Bronchial epithelial cell (primary cell): Measurements from ENCODE around the gene GMPPB. TPM values are rescaled to one million over a fixed set of nuclear protein-coding genes. Genes with fewer than 3 reads are reported as not detected.
A peak's percentile ranks its signal among the peaks of the same experiment; 100 is the strongest.
"Not testable (repeated sequence)": the region's sequence is repeated elsewhere in the genome, so short reads cannot be mapped to it uniquely, and the experiment has no call there.

ENCODE experiments used
- DNase-seq: peaks from one replicate; pipeline ENCODE4 v3.0.0-alpha.2; 2010; ENCODE audit warnings: low read depth
- FAIRE-seq: peaks from 2 replicates; lab custom pipeline; 2011; peaks lifted over from hg19 to GRCh38; lab: Jason Lieb, UNC
- H3K27me3 ChIP-seq: 2 replicates; pipeline ENCODE4 v1.5.1; 2011; ENCODE audit warnings: low read length; ENCODE audit not compliant: control insufficient read depth, insufficient read depth
- H3K36me3 ChIP-seq: 2 replicates; pipeline ENCODE4 v1.5.1; 2011; ENCODE audit warnings: low read length; ENCODE audit not compliant: control insufficient read depth, insufficient read depth
- H3K4me3 ChIP-seq: 2 replicates; pipeline ENCODE4 v1.5.1; 2011; ENCODE audit warnings: mild to moderate bottlenecking, low read depth, low read length, control low read depth
- total RNA-seq: library from RNA; depleted of rRNA; stranded (reverse); fragments of >200 nt; gene quantifications from 2 replicates; pipeline ENCODE4 v1.2.1, GENCODE V29; 2014
- TF ChIP-seq, protein P1 (sequence below): IDR thresholded peaks from 2 replicates; pipeline ENCODE4 v1.5.1; 2011; ENCODE audit warnings: mild to moderate bottlenecking, moderate library complexity, low read length, control low read depth, inconsistent platforms; ENCODE audit not compliant: insufficient read depth, severe bottlenecking

Gene GMPPB
- total RNA-seq, 1 donor from 2014 or later, result 57.7 TPM

DNA sequence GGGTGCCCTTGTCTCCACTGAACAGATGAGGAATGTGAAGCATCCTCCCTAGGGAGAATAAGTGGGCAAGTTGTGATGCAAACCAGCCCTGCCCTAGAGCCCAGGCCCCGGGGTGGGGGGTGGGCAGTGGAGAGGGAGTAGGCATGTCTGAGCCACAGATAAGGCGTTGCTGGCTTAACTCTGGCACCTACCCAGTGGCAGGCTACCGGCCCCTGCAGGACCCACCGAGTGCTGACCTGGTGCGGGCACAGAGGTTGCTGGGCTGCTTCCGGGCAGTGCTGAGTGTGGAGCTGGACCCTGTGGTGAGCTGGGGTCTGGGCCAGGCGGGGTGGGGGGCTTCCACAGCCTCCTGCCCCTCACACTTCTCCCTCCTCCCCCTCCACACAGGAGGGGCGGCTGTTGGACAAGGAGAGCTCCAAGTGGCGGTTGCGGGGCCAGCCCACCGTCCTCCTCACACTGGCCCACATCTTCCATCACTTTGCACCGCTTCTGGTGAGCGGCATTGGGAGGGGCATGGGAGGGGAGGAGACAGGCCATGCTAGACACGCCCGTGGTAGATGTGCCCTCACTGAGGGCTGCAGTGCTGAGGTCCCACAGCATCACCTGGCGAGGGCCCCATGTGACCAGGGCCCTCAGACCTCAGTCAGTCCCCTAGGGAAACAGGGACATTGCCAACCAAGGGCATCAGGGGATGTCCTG, 24.3 kb downstream of the GMPPB start:
- Histone ChIP-seq H3K4me3 (no peak overlapping the region), H3K27me3 (no peaks in the 10 kb centered on the region), H3K36me3 (peaks cover 28% of the 10 kb centered on the region)
- TF ChIP-seq, protein P1, sequence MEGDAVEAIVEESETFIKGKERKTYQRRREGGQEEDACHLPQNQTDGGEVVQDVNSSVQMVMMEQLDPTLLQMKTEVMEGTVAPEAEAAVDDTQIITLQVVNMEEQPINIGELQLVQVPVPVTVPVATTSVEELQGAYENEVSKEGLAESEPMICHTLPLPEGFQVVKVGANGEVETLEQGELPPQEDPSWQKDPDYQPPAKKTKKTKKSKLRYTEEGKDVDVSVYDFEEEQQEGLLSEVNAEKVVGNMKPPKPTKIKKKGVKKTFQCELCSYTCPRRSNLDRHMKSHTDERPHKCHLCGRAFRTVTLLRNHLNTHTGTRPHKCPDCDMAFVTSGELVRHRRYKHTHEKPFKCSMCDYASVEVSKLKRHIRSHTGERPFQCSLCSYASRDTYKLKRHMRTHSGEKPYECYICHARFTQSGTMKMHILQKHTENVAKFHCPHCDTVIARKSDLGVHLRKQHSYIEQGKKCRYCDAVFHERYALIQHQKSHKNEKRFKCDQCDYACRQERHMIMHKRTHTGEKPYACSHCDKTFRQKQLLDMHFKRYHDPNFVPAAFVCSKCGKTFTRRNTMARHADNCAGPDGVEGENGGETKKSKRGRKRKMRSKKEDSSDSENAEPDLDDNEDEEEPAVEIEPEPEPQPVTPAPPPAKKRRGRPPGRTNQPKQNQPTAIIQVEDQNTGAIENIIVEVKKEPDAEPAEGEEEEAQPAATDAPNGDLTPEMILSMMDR, result no peak
- DNase-seq, result no peak
- FAIRE-seq, result no peak

DNA sequence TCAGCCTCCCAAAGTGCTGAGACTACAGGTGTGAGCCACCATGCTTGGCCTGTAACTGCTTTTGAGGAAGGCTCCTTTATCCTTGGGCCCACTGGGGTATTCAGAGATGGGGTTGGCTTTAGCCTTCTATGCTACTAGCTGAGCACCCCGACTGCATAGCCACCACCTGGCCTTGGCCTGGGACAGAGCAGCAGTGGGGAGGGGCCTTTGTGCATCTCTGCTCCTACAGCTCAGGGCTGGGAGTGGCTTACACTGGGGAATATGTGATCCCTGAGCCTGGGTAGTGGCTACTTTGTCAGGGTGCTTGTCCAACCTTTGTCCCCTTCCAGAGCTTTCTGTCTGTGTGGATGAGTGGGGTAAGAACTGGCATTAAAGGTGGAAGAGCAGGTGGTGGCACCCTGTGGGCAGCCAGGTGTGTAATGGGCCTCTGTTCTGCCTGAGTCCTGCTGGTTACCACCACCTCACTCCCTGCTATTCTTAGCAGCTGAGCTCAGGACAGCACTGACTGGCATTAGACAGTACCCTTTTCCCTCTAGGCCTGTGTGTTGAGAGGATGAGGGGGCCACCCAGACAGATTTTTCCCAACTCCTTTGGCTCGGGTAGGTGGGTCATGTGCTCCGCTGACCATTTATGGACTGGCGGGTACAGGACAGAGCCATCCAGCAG, 28.3 kb downstream of the GMPPB start:
- FAIRE-seq, result peak; percentile 50

DNA sequence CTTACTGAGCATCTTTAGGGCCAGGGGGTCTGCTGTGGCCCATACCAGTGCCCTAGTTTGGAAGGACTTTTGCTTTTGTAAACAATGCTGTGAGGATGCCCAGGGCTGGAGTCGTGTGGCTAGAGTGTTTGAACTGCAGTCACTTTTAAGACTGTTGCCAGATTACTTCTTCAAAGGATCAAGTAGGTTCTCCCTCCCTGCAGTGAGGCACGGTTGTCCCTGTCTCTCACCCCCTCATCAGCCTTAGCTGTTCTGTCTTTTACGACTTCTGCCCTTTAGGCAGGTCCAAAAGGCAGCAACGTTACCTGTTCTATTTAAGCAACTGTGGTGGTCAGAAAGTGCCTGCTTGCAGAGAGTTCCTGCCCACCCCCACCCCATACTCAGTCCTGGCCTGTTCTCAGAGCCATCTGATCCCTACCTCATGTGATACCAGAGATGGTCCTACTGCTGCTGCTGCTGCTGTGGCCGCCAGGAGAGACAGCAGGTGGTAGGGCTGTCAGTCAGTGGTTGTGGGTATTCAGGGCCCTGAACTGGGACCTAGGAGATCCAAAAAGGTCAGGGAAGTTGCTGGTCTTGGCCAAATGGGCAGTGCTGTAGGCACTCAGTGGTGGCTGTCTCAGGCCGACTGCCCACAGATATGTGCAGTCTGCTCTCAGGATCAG, 29.2 kb downstream of the GMPPB start:
- not testable (repeated sequence) for FAIRE-seq, H3K4me3 ChIP-seq, H3K27me3 ChIP-seq, DNase-seq, H3K36me3 ChIP-seq

More for the DNA sequence above, 28.3 kb downstream of the GMPPB start:
- H3K36me3 ChIP-seq, result peaks cover 10% of the 10 kb centered on the region
- not testable (repeated sequence) for DNase-seq, H3K4me3 ChIP-seq, H3K27me3 ChIP-seq

DNA sequence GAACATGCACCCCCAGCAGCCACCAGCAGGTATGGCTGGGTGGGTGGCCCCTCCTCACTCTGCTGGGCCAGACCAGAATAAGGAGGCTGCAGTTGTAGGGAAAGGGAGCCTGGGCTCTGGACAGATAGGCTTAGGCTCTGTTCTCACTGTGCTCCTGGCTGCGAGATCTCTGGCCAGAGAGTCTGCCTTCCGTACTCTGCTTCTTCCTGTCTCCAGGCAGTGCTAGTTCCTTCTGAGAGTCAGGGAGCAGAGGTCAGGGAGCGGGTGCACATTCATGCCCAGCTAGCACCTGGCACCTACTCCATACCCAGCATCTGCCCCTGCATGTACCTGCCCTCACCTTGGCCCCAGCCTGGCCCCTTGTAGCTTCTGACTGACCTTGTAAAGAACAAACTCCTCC, 32.3 kb downstream of the GMPPB start:
- not testable (repeated sequence) for H3K27me3 ChIP-seq, DNase-seq, H3K4me3 ChIP-seq, H3K36me3 ChIP-seq, FAIRE-seq

DNA sequence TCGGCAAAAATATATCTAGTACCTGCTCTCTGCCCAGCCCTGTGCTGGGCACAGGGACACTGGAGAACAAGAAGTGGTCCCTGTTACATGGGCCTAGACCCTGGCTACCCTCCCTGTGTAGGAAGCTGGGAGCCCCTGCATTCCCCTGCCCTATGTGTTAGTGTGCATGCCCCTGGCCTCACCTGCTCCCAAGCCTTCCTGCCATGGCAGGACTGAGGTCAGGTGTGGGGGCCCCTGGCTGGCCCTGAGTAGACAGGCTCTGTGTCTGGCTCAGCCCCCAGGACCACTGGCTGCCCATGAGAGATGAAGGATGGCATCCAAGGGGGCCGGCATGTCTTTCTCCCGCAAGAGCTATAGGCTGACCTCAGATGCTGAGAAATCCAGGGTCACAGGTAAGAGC, 32.9 kb downstream of the GMPPB start:
- not testable (repeated sequence) for H3K27me3 ChIP-seq, H3K4me3 ChIP-seq, FAIRE-seq, DNase-seq, H3K36me3 ChIP-seq

DNA sequence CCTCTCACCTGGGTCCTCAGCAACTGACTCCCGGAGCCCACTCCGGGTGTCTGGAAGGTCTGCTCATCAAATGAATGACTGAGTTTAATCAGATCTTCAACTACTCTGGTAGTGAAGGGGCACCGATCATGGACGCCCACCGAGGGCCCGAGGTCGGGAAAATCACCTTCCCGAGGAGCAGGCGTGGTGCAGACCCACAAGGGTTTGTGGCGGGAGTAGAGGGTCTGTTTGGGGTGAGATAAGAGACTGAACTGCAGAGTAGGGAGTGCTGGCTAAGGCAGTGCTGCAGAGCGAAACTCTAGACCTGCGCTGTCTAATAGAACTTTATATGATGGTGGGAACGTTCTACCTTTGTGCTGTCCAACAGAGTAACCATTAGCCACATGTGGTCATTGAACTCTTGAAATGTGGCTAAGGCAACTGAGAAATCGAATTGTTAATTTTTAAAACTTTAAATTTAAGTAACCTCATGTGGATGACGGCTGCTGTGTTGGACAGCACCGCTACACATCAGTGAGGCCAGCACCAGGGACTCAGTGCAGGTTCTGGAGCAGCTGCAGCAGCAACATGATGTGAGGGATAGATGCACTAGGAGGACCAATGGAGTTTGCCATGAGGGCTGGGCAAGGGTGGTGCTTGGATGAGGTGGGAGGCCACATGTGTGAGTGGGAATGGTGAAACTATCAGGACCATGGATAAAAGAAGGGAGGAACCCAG, 33.7 kb downstream of the GMPPB start:
- FAIRE-seq, DNase-seq, H3K27me3 ChIP-seq, H3K36me3 ChIP-seq: not testable (repeated sequence)
- H3K4me3 ChIP-seq, result peak overlapping the region; percentile 95

DNA sequence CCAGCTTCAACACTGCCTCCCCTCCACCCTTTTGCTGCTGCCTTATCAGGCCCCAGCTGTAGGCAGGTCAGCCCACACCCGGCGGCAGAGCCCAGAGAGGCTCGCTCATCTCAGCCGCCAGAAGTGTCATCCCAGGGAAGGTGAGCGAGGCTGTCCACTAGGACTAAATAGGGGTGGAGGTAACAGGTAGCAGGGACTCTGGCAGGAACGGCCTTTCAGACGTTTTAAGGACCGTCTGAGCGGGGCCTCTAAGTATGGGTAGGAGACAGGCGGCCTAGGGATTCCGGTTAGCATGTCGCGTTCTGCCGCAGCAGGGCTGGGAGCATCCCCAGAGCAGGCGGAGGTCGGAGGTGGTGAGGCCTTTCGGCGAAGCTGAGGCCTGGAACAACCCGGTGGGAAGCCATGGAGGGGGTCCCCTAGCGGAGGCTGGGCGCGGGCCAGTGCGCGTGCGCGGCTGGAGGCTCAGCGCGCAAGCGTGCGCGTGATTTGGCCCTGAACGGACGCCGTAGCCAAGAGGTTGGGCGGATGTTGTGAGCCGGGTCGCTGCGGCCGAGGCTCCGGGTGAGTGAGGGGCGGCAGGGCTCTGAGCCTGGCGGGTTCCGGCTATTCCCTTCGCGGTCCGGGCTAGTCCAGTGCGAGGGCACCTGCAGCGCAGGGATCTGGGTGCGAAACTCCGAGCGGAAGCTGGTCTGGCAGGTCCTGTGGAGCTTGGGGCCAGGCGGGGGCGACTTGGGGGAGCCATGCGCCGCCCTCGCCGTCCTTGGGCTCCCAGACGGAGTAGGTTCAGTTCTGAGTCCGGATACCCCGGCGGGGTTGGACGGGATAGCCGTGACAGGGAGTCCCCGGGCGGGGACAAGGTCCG, 34.5 kb downstream of the GMPPB start, which contains the start of the genes MST1 and RNF123:
MST1 (minus strand) TSS at position 429 of the 862 bp plus-strand sequence. CDS start 783 bp downstream, outside the sequence.
RNF123 (plus strand) TSS at position 512 of the 862 bp plus-strand sequence. CDS start 1,609 bp downstream, outside the sequence.
- no peak for FAIRE-seq
- peak within 1 kb of the TSS; percentile 95 for H3K4me3 ChIP-seq
- TF ChIP-seq, protein P1, result peak; percentile 51
- DNase-seq, result peak; percentile 72
- no peaks in the 10 kb centered on the region for H3K27me3 ChIP-seq
- H3K36me3 ChIP-seq, result no peaks in the 10 kb centered on the region

DNA sequence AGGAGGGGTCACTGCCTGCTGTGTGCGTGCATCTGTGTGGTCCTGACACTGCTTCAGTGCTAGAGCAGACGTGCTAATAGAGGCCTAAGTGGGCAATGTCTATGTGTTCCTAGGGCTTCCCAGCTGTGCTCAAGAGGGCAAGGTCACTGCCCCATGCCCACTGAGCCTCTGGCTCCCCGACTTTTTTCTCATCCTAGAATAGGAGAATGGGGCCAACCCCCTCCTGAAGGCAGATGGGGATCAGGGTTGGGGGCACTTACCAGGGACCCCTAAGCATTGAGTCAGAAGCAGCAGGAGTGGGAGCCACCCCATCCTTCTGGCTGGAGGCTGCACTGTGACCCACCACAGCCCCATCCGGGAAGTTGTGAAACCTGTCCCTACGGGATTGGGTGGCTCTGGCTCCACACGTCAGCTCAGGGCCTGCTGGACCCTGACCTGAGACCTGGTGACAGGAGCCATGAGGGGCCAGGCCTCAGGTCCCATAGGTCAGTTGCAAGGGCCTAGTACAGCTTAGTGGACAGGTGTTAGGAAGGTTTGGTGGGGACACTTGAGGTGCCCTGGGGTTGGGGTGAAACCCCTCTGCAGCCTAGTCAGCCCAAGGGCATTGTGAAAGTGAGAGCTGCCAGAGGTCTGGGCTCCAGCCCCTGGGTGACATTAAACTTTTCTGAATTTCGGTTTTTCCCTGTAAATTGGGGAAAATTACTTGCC, 35.3 kb downstream of the GMPPB start:
- FAIRE-seq, DNase-seq, H3K27me3 ChIP-seq, H3K36me3 ChIP-seq: not testable (repeated sequence)
- peak overlapping the region; percentile 95 for H3K4me3 ChIP-seq

DNA sequence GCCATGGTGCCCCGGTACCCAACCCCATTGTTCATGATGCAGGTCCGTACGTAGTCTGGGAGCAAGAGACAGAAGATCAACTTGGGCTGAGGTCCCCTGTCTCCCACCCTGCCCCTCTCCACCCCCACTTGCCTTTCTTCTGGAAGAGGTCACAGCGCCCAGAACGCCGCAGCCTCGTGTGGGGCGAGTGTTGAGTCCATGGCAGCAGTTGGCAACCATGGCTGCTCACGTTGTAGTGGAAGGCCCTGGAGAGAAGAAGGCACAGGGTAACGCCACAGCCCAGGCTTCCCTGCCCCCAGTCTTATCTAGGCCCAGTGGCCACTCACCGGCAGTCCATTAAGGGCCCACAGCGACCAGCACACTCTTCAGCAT, 36.3 kb downstream of the GMPPB start:
- DNase-seq, FAIRE-seq, H3K4me3 ChIP-seq, H3K27me3 ChIP-seq, H3K36me3 ChIP-seq: not testable (repeated sequence)

DNA sequence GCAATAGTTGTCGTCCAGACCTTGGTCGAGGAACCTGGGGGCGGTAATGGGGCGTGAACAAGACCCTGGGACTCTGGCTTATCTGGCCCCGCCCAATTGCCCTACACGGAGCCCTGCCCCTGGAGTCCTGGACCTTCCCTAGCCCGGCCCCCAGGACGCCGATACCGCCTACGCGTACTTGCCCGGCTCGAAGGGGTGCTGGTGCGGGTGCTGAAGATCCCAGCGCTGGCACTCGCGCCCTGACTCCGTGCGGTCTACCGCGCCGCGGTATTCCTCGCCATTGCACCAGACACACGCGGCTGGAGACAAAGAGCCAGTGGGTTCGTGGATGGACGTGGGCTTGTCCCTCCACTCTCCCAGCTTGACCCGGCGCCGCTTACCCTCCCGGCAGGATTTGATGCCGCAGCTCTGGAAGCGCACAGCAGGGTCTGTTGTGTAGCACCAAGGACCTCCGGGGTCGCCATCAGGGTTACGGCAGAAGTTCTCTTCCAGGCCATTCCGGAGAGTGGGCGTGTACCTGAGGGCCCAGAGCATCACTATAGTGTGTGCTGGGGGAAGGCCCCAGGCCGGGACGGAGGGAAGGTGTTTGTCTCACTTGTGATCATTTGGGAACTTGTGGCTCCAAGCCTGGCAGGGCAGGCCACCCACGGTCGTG, 36.9 kb downstream of the GMPPB start:
- H3K4me3 ChIP-seq, result peak overlapping the region; percentile 43
- peak; percentile 73 for DNase-seq
- not testable (repeated sequence) for FAIRE-seq, H3K27me3 ChIP-seq
- H3K36me3 ChIP-seq, result peaks cover 12% of the 10 kb centered on the region
